Parathyroid adenoma (tissue), 2 donors: ENCODE results near the gene SIPA1L3.

ENCODE experiments used
- H2AFZ ChIP-seq: fragments of 300-600 bp; sonication (generic); one replicate; pipeline ENCODE4 v1.7.0; 2017; ENCODE audit warnings: antibody characterized with exemption, mild to moderate bottlenecking
- H3K27ac ChIP-seq: fragments of 300-600 bp; sonication (generic); one replicate; pipeline ENCODE4 v1.7.0; 2017
- H3K27me3 ChIP-seq: fragments of 300-600 bp; sonication (generic); one replicate; pipeline ENCODE4 v1.7.0; 2017; ENCODE audit warnings: low read length; ENCODE audit not compliant: control insufficient read depth, insufficient read depth
- H3K36me3 ChIP-seq: fragments of 300-600 bp; sonication (generic); one replicate; pipeline ENCODE4 v1.7.0; 2017; ENCODE audit warnings: low read length; ENCODE audit not compliant: control insufficient read depth, insufficient read depth
- H3K4me1 ChIP-seq: fragments of 300-600 bp; sonication (generic); one replicate; pipeline ENCODE4 v1.7.0; 2017; ENCODE audit warnings: control low read depth
- H3K4me2 ChIP-seq: fragments of 300-600 bp; sonication (generic); one replicate; pipeline ENCODE4 v1.7.0; 2017; ENCODE audit warnings: low read length
- H3K4me3 ChIP-seq: fragments of 300-600 bp; sonication (generic); one replicate; pipeline ENCODE4 v1.7.0; 2017; ENCODE audit warnings: low read depth, low read length
- H3K79me2 ChIP-seq: fragments of 300-600 bp; sonication (generic); one replicate; pipeline ENCODE4 v1.7.0; 2017; ENCODE audit warnings: control low read depth
- H3K9ac ChIP-seq: fragments of 300-600 bp; sonication (generic); one replicate; pipeline ENCODE4 v1.7.0; 2017; ENCODE audit warnings: mild to moderate bottlenecking
- H3K9me3 ChIP-seq: fragments of 300-600 bp; sonication (generic); one replicate; pipeline ENCODE4 v1.7.0; 2017; ENCODE audit warnings: low read length; ENCODE audit not compliant: control insufficient read depth
- TF ChIP-seq, protein P1 (sequence below): fragments of 300-600 bp; sonication (generic); IDR thresholded peaks from one replicate; pipeline ENCODE4 v1.7.0; 2017; ENCODE audit warnings: antibody characterized with exemption, mild to moderate bottlenecking
- donor health status: primary hyperparathyroidism.

Gene SIPA1L3

DNA sequence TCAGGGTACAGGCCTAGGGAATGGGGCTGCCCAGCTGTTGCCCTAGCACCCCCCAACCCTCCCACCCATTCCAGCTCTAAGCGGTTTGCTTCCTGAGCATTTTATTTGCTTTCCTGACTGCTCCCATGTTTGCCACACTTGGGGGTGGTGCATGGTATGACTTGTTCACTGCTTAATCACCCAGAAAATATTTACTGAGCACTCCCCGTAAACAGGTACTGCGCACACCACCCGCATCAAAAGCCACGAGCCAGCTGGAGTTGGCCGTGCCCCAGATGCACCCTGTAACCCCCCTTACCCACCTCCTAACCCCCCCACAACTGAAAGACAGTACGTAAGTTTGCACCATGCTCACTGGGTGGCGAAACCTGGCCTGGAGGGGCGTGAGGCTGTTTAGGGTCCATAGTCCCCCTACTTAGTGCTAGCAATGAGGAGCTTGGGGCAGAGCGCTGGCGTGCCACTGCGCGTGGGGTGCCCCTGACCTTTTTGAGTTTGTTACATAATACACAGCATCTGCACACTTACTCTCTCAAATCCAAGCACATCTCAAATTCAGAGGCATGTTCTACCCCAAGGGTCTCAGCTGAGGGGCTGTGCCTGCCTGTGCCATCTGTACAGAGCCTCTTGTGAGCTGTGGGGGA lies 287.2 kb downstream of the SIPA1L3 start:
- TF ChIP-seq, protein P1, sequence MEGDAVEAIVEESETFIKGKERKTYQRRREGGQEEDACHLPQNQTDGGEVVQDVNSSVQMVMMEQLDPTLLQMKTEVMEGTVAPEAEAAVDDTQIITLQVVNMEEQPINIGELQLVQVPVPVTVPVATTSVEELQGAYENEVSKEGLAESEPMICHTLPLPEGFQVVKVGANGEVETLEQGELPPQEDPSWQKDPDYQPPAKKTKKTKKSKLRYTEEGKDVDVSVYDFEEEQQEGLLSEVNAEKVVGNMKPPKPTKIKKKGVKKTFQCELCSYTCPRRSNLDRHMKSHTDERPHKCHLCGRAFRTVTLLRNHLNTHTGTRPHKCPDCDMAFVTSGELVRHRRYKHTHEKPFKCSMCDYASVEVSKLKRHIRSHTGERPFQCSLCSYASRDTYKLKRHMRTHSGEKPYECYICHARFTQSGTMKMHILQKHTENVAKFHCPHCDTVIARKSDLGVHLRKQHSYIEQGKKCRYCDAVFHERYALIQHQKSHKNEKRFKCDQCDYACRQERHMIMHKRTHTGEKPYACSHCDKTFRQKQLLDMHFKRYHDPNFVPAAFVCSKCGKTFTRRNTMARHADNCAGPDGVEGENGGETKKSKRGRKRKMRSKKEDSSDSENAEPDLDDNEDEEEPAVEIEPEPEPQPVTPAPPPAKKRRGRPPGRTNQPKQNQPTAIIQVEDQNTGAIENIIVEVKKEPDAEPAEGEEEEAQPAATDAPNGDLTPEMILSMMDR, result no peak
- Histone ChIP-seq H2AFZ (no peak overlapping the region), H3K79me2 (peaks cover 3% of the 10 kb centered on the region), H3K4me3 (no peak overlapping the region), H3K4me2 (no peak overlapping the region), H3K36me3 (no peaks in the 10 kb centered on the region), H3K9me3 (no peaks in the 10 kb centered on the region), H3K27ac (no peak overlapping the region), H3K27me3 (no peaks in the 10 kb centered on the region), H3K9ac (no peak overlapping the region), H3K4me1 (no peaks in the 10 kb centered on the region)

DNA sequence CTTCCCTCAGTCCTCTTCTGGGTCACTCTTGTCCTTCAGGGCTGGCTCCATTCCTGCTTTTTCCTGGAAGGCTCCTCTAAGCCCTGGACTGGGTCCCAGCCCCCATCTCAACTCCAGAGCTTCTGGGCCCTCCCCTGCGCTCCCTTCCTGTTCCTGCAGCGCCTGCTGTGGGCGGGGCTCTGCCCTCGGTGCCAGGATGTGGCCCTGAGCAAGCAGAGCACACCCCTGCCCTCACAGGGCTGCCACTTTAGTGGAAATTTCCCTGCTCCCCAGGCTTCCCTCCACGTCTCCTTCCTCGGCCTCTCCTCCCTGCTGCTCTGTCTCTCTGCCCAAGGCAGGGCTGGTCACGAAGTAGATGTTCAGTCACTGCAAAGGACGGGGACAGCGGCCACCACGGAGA lies 288.2 kb downstream of the SIPA1L3 start:
- Histone ChIP-seq H3K4me2 (no peak overlapping the region), H3K79me2 (peaks cover 3% of the 10 kb centered on the region), H3K4me1 (no peaks in the 10 kb centered on the region), H3K9ac (no peak overlapping the region), H3K36me3 (no peaks in the 10 kb centered on the region), H3K4me3 (no peak overlapping the region), H3K27ac (no peak overlapping the region), H3K9me3 (no peaks in the 10 kb centered on the region), H3K27me3 (no peaks in the 10 kb centered on the region), H2AFZ (no peak overlapping the region)
- TF ChIP-seq, protein P1, result no peak

DNA sequence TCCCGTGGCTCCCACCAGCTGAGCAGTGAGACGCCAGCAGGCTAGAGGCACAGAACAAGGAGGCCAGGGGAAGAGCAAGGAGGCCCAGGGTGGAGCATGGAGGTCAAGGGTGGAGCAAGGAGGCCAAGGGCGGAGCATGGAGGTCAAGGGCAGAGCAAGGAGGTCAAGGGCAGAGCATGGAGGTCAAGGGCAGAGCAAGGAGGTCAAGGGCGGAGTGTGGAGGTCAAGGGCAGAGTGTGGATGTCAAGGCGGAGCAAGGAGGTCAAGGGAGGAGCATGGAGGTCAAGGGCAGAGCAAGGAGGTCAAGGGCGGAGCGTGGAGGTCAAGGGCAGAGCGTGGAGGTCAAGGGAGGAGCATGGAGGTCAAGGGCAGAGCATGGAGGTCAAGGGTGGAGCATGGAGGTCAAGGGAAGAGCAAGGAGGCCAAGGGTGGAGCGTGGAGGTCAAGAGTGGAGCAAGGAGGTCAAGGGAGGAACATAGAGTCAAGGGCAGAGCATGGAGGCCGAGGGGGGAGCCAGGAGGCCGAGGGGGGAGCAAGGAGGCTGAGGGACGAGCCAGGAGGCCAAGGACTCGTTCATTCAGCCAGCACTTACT lies 289.3 kb downstream of the SIPA1L3 start:
- Histone ChIP-seq H3K9ac (no peak overlapping the region), H3K27ac (no peak overlapping the region), H3K4me3 (no peak overlapping the region), H2AFZ (no peak overlapping the region), H3K36me3 (no peaks in the 10 kb centered on the region), H3K4me1 (no peaks in the 10 kb centered on the region), H3K27me3 (no peaks in the 10 kb centered on the region), H3K79me2 (peaks cover 3% of the 10 kb centered on the region), H3K9me3 (no peaks in the 10 kb centered on the region), H3K4me2 (no peak overlapping the region)
- TF ChIP-seq, protein P1, result no peak

DNA sequence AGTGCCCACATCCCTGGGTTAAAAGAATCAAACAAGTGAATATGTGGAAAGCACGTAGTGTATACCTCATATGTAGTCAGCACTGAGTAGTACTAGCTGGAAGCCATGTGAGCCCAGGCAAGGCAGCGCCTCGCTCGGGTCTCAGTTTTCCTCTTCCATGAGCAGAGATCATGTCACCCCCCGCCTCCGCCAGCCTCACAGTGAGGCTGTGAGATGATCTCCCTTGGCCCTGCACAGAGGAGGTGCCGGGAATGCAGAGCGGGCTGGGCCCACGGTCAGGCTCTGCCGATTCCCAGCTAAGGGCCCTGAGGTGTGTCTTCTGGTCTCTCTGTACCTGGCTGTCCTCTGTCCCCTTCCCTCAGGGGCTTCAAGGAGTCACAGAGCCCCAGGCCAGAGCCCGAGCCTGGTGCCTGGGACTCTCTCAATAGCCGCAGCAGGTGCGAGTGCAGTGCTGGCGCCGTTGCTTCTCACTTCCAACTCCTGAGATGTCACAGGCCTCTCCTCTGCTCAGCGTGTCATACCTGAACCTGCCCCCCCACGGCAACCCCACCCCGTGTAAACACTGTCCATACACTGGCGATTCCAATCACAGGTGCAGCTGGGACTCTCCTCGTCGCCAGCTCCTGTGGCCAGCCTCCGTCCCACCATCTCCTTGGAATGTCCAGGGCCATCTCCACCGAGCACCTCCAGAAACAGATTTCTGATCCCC lies 290.1 kb downstream of the SIPA1L3 start:
- Histone ChIP-seq H2AFZ (no peak overlapping the region), H3K9me3 (no peaks in the 10 kb centered on the region), H3K4me3 (no peak overlapping the region), H3K4me2 (no peak overlapping the region), H3K36me3 (no peaks in the 10 kb centered on the region), H3K9ac (no peak overlapping the region), H3K27ac (no peak overlapping the region), H3K27me3 (no peaks in the 10 kb centered on the region), H3K4me1 (no peaks in the 10 kb centered on the region), H3K79me2 (peaks cover 3% of the 10 kb centered on the region)
- TF ChIP-seq, protein P1, result no peak
